ENCODE results near the gene MAGEA6.
"Not testable (repeated sequence)": the region's sequence is repeated elsewhere in the genome, so short reads cannot be mapped to it uniquely, and the experiment has no call there.

Gene MAGEA6

DNA sequence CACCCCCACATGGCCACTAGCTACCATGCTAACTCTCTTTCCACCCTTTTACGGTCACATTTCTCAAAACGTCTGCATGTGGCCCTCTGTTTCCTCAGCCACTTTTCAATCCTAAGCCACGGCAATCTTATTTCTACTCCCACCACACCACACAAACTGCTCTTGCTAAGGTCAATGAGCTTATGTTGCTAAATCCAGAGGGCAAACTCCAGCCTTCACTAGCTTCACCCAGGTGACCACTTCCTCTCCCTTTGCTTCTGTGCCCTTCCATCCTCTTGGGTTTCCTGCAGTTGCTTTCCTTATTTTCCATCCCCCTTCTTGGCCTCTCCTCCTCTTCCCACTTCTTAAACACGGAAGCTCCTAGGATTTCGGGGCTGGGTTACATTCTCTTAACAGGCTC, 44.6 kb upstream of the MAGEA6 start:
- Histone ChIP-seq H2AFZ (ENCODE audit: low read depth) (no peak overlapping the region), H3K27ac (no peak overlapping the region), H3K36me3 (ENCODE audit: insufficient read depth) (no peaks in the 10 kb centered on the region), H3K27me3 (ENCODE audit: insufficient read depth, low read depth) (no peaks in the 10 kb centered on the region), H3K4me1 (ENCODE audit: low read depth, poor library complexity, severe bottlenecking) (no peaks in the 10 kb centered on the region), H3K4me3 (IDR thresholded peaks at IDR 0.05; ENCODE audit: insufficient read depth, low read depth, low read length) (no peak overlapping the region), H3K9ac (no peak overlapping the region), H3K4me2 (no peak overlapping the region), H3K79me2 (ENCODE audit: insufficient read depth, low read depth) (no peaks in the 10 kb centered on the region), H4K20me1 (ENCODE audit: insufficient read depth) (no peaks in the 10 kb centered on the region)
- TF ChIP-seq CTCF (conservative IDR thresholded peaks at IDR 0.05; ENCODE audit: low read depth, low read length), result no peak

- H3K9ac ChIP-seq, result no peak overlapping the region
- TF ChIP-seq CTCF (conservative IDR thresholded peaks at IDR 0.05; ENCODE audit: low read depth, low read length), result no peak
- no peaks in the 10 kb centered on the region for H3K36me3 ChIP-seq (ENCODE audit: insufficient read depth)
- no peaks in the 10 kb centered on the region for H3K79me2 ChIP-seq (ENCODE audit: insufficient read depth, low read depth)
- no peaks in the 10 kb centered on the region for H3K4me1 ChIP-seq (ENCODE audit: low read depth, poor library complexity, severe bottlenecking)
- H3K4me3 ChIP-seq (IDR thresholded peaks at IDR 0.05; ENCODE audit: insufficient read depth, low read depth, low read length), result no peak overlapping the region
- H3K27me3 ChIP-seq (ENCODE audit: insufficient read depth, low read depth), result no peaks in the 10 kb centered on the region
- no peak overlapping the region for H2AFZ ChIP-seq (ENCODE audit: low read depth)
- H3K27ac ChIP-seq, result no peak overlapping the region
- H3K4me2 ChIP-seq, result no peak overlapping the region
- H4K20me1 ChIP-seq (ENCODE audit: insufficient read depth), result no peaks in the 10 kb centered on the region
Measured at GRCh38 chrX:152813206-152813605, 43.7 kb upstream of the MAGEA6 start.

- no peak overlapping the region for H3K4me2 ChIP-seq
- H3K4me1 ChIP-seq (ENCODE audit: low read depth, poor library complexity, severe bottlenecking), result no peaks in the 10 kb centered on the region
- H3K9ac ChIP-seq, result no peak overlapping the region
- no peak overlapping the region for H2AFZ ChIP-seq (ENCODE audit: low read depth)
- H4K20me1 ChIP-seq (ENCODE audit: insufficient read depth), result no peaks in the 10 kb centered on the region
- no peak for TF ChIP-seq CTCF (conservative IDR thresholded peaks at IDR 0.05; ENCODE audit: low read depth, low read length)
- no peaks in the 10 kb centered on the region for H3K79me2 ChIP-seq (ENCODE audit: insufficient read depth, low read depth)
- H3K36me3 ChIP-seq (ENCODE audit: insufficient read depth), result no peaks in the 10 kb centered on the region
- no peak overlapping the region for H3K4me3 ChIP-seq (IDR thresholded peaks at IDR 0.05; ENCODE audit: insufficient read depth, low read depth, low read length)
- no peak overlapping the region for H3K27ac ChIP-seq
- no peaks in the 10 kb centered on the region for H3K27me3 ChIP-seq (ENCODE audit: insufficient read depth, low read depth)
Measured at GRCh38 chrX:152810403-152810802, 40.9 kb upstream of the MAGEA6 start.

DNA sequence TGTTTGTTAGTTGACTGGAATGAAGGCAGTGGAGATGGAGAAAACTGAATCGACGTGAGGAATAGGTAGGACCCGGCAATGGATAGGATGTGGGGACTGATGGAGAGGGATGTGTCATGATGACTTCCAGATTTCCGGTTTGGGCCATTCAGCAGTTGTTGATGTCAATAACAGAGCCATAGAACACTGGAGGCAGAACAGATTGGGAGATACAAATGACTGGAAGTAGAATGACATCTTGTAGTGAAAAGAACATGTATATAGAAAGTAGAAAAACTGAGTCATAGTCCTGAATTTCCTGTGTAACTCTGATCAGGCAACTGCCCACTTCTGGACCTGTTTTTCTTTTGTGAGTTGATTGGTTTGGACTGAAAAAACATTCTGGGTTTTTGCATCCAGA, 36.5 kb upstream of the MAGEA6 start:
- Histone ChIP-seq H3K4me2 (no peak overlapping the region), H3K4me3 (IDR thresholded peaks at IDR 0.05; ENCODE audit: insufficient read depth, low read depth, low read length) (no peak overlapping the region), H3K27me3 (ENCODE audit: insufficient read depth, low read depth) (no peaks in the 10 kb centered on the region), H3K4me1 (ENCODE audit: low read depth, poor library complexity, severe bottlenecking) (no peaks in the 10 kb centered on the region), H4K20me1 (ENCODE audit: insufficient read depth) (no peaks in the 10 kb centered on the region), H3K79me2 (ENCODE audit: insufficient read depth, low read depth) (no peaks in the 10 kb centered on the region), H3K27ac (no peak overlapping the region), H3K9ac (no peak overlapping the region), H2AFZ (ENCODE audit: low read depth) (no peak overlapping the region), H3K36me3 (ENCODE audit: insufficient read depth) (no peaks in the 10 kb centered on the region)
- TF ChIP-seq CTCF (conservative IDR thresholded peaks at IDR 0.05; ENCODE audit: low read depth, low read length), result no peak

DNA sequence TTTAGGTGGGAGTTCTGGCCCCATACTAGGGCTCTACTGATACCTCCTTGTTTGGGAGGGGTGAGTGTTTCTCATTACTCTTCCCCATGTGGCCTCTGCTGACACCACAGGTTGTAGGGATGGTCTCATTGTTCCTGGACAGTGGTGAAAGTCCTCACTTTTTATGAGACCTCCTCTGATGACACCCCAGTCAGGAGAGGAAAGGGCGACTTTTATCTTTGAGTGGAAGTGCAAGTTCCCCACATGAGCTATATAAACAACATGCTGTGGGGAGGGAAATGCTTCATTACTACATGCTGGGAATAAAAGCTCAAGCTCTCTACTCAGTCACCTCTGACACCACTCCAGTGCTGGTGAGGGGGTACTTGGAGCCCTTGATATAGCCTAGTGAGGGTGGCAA, 29.5 kb upstream of the MAGEA6 start:
- no peak for TF ChIP-seq CTCF (conservative IDR thresholded peaks at IDR 0.05; ENCODE audit: low read depth, low read length)

GRCh38 chrX:152787062-152787461, 17.6 kb upstream of the MAGEA6 start:
- not testable (repeated sequence) for H3K27me3 ChIP-seq (ENCODE audit: insufficient read depth, low read depth); H3K4me1 ChIP-seq (ENCODE audit: low read depth, poor library complexity, severe bottlenecking); H3K4me3 ChIP-seq (IDR thresholded peaks at IDR 0.05; ENCODE audit: insufficient read depth, low read depth, low read length); H3K9ac ChIP-seq; H3K4me2 ChIP-seq; H4K20me1 ChIP-seq (ENCODE audit: insufficient read depth); H3K36me3 ChIP-seq (ENCODE audit: insufficient read depth); H3K27ac ChIP-seq; H2AFZ ChIP-seq (ENCODE audit: low read depth); H3K79me2 ChIP-seq (ENCODE audit: insufficient read depth, low read depth)

More for the DNA sequence above, 29.5 kb upstream of the MAGEA6 start:
- H3K36me3 ChIP-seq (ENCODE audit: insufficient read depth), result no peaks in the 10 kb centered on the region
- no peaks in the 10 kb centered on the region for H3K27me3 ChIP-seq (ENCODE audit: insufficient read depth, low read depth)
- H3K4me2 ChIP-seq, result no peak overlapping the region
- H3K27ac ChIP-seq, result no peak overlapping the region
- H4K20me1 ChIP-seq (ENCODE audit: insufficient read depth), result no peaks in the 10 kb centered on the region
- H3K4me1 ChIP-seq (ENCODE audit: low read depth, poor library complexity, severe bottlenecking), result no peaks in the 10 kb centered on the region
- H3K4me3 ChIP-seq (IDR thresholded peaks at IDR 0.05; ENCODE audit: insufficient read depth, low read depth, low read length), result no peak overlapping the region
- no peak overlapping the region for H2AFZ ChIP-seq (ENCODE audit: low read depth)
- H3K79me2 ChIP-seq (ENCODE audit: insufficient read depth, low read depth), result no peaks in the 10 kb centered on the region
- H3K9ac ChIP-seq, result no peak overlapping the region

DNA sequence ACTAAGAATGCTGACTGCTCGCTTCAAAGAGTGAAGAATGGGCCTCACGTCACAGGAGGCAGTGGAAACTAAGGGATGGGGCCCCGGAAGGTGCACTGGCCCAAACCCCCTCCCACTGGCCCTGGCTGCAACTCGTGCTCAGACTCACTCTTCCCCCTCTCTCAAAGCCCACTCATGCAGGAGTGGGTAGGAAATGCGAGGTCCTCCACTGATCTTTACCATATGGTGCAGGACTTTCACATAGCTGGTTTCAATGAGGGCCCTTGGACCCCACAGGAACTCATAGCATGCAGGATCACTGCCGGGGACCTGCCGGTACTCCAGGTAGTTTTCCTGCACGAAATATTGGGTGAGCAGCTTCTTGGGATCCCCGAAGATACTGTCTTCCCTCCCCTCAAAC, 2.9 kb downstream of the MAGEA6 start:
- not testable (repeated sequence) for H3K9ac ChIP-seq; H4K20me1 ChIP-seq (ENCODE audit: insufficient read depth); H3K4me1 ChIP-seq (ENCODE audit: low read depth, poor library complexity, severe bottlenecking); H3K4me3 ChIP-seq (IDR thresholded peaks at IDR 0.05; ENCODE audit: insufficient read depth, low read depth, low read length); H3K27me3 ChIP-seq (ENCODE audit: insufficient read depth, low read depth); H3K79me2 ChIP-seq (ENCODE audit: insufficient read depth, low read depth); H3K36me3 ChIP-seq (ENCODE audit: insufficient read depth); H3K4me2 ChIP-seq; H3K27ac ChIP-seq; H2AFZ ChIP-seq (ENCODE audit: low read depth)
